Effector CD4-positive, alpha-beta T cell (primary cell): ENCODE results near the gene ERMARD.
A peak's percentile ranks its signal among the peaks of the same experiment; 100 is the strongest.

Source experiments
- DNase-seq: peaks from one replicate; pipeline ENCODE4 v3.0.0-alpha.2; 2020

ERMARD gene

GRCh38 chr6:169783971-169784820 is 32.8 kb downstream of the ERMARD start:
- no peak for DNase-seq

GRCh38 chr6:169784821-169785340 is 33.5 kb downstream of the ERMARD start:
- DNase-seq = no peak

DNA sequence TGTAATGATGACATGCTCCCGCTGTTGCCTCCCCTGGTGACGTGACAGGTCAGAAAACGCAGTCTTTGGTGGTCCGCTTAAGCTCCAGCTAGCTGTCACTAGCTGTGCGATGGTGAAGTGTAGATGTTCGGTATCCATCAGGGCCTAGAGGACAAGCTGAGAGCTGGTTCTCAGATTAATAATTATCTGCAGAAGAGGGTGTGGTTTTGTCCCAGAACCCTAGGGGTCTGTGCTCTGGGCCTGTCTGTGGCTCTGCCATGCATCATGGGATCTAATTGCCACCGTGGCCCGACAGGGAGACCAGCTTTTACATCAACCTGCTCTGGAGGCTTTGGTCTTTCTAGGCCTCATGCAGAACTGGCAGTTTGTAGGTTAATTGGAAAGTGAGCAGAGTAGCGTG is 34.1 kb downstream of the ERMARD start:
- no peak for DNase-seq

- no peak for DNase-seq
Observed at GRCh38 chr6:169786349-169786748, 34.9 kb downstream of the ERMARD start.

GRCh38 chr6:169787797-169788196 is 36.4 kb downstream of the ERMARD start:
- no peak for DNase-seq

GRCh38 chr6:169788809-169789145 is 37.4 kb downstream of the ERMARD start:
- DNase-seq = no peak

- DNase-seq = no peak
Observed at GRCh38 chr6:169789146-169789943, 37.9 kb downstream of the ERMARD start.

GRCh38 chr6:169789944-169790927 is 38.8 kb downstream of the ERMARD start:
- peak; percentile 62 for DNase-seq

DNA sequence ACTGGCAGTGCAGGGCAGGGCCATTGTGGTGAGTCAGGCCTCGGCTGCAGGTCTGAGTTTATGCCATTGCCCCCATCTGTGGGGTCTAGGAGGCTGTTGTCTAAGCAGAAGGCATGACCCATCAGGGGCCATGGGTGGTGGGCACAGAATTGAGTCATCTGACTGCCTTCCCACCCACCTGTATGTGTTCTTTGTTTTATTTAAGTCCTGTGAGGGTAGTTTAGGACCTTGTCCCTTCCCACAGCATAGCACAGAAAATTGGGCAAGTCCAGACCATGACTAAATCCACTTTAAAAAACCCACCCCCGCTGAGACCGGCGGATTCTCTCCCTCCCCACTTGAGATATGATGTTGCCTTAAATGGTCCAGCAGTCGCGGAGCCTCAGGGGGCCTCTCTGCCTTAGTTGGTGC is 40.3 kb downstream of the ERMARD start:
- no peak for DNase-seq

DNA sequence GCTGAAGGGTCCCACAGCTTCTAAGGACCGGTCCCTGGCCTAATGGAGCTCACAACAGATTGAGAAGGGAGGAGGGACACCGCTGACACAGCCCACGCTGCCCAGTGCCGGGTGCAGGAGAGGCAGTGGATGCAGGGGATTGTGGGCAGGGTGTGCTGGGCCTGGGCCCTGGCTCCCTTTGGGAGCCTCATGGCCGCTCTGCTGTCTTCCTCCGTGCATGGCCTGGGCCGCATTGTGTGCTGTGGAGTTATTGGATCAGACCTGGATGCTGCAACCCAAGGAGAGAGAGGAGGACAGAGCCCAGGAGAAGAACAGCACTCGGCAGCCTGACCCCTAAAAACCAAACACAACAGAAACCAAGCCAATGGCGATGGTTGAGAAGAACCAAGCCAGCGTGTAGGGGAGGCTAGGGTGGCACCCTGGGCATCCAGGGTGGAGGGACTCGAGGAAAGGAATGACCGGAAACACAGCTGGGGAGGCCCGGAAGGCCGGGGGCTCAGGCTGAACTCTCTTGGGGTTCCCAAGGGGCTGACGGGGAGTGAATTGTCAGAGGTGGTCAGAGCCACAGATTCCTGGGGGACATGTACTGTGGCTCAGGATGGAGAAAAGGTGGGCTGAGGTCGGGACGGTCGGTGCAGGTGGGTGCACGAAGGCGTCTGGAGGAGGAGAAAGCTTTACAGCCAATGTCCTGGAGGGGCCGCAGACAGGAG is 41.0 kb downstream of the ERMARD start:
- DNase-seq = no peak

DNA sequence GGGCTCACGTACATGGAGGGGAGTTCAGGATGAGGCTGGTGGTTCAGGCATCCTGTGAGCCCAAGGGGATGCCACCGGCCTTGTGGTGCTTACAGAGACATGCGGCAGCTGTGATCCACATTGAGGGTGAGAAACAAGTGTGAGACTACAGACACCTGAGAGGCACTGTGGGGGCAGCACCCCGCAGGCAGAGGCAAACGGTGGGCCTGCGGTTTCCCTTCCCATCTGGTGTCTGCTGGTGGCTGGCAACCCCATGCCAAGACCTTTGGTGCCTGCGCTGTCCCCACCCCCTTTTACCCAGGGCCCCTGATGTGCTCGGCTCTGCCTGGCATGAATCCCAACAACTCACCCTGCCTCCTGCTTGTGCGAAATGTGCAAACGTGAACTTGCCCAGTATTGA is 42.0 kb downstream of the ERMARD start:
- no peak for DNase-seq

DNA sequence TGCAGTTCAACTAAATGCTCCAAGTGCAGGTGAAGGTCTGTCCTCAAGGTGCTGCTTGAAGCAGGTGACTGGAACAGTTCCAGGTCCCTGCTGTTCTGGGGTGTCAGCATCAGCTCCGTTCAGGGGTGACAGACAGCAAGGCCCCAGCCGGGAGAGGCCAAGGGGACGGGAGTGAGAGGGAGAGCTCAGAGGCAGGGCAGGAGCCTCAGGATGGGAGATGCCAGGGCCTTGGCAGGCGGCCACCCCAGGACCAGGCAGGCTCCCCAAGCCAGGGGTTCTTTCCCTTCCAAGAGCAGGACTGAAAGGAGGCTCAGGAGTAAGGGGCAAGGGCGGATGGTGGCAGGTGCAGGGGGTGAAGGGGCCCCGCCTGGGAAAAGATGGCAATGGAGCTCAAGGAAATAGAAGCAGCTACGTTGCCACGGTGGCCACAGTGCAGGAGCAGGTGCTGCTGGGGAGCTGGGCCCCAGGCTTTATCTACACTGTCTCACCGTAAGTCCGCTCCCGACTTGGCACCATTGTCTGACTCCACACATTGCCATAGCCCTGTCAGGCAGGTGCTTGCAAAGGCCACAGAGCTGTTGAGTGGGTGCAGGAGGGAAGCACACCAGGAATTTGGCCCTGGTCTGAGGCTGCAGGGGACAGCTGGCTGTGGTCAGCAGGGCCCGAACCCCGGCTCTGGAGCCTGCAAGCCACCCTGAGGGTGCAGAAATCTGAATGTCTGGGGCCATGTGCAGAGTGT is 43.1 kb downstream of the ERMARD start:
- no peak for DNase-seq

DNA sequence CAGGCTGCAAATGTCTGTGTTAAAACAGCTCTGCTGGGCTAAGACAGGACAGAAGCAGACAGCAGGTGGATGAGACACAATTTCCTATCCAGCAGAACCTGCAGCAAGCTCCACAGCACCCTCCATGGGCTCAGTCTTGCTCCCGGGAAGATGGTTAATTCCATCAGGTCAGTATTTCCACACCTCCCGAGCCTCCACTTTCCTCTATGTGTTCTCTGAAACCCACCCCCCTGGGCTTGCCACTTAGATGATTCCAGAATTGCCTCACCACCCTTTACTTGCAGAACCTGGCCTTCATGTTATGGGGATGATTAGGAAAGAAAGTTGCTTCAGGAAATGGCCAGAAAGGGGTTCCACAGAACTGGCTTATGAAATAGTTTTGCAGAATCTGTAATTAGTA is 43.8 kb downstream of the ERMARD start:
- no peak for DNase-seq

DNA sequence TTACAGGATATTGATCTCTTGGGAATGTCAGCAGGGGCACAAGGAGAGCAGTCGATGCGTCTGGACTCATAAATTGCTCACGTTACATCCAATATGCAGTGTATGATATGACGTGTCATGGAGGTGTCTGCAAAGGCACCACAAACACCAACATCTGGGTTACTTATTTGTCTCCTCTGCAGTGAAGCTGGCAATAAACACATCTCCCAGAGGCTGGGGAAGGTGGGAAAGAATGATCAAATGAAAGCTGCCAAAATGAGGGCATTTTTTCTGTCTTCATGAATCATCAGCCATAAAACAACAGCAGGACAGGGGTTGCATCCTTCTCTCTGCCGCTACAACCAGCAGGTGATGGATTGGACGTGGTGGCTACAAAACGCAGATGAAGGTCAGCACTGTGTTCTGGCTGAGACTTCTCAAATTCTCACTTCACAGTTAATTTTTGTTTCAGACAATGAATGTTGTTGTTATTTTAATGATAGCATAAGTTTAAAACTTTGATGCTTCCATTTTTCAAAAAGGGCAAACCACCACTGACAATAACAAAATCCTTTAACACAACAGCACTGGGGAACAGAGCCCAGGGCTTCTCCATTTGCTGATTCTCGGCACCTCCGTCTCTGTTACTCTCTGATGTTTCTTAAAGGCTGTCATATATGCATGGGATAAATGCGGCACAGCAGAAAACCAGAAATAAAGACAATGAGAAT is 47.5 kb downstream of the ERMARD start:
- no peak for DNase-seq

GRCh38 chr6:169799474-169799926 is 48.1 kb downstream of the ERMARD start:
- no peak for DNase-seq

- no peak for DNase-seq
Observed at GRCh38 chr6:169800116-169800667, 48.8 kb downstream of the ERMARD start.

- DNase-seq = no peak
Observed at GRCh38 chr6:169800668-169801395, 49.4 kb downstream of the ERMARD start.

DNA sequence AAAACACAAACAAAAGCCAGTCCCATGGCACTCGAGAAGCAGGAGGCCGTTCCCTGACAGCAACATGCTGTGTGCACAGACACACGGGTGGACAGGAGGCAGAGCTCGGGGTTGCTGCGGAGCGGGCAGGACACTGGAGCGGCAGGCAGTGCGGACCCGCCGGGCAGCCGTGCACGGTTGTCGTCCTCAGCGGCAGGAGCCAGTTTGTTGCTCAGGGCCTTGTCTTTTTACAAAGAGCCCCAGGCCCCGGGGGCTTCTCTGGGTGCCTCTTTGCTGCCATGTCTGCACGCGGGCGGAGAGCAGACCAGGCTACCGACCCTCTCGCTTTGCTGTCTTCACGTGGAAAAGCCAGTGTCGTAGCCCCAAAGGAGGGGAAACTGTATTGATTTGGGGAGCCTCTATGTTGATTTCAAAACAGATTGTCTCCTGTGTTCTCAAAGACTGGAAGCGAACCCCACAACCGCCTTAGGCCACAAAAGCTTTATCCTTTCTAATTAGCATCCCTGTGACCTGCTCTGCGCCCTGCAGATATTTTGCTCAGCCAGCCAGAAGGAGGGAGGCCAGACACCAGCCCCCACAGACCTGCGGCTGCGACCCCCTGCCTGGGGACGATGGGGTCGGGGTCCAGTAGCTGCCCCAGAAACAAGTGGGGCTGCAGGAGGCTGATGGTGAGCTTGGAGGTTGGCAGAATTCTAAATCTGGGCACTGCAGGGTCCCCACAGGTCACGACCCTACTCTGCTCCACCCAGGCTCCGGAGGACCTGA is 50.2 kb downstream of the ERMARD start:
- DNase-seq = no peak

- DNase-seq = no peak
Observed at GRCh38 chr6:169802790-169803189, 51.4 kb downstream of the ERMARD start.
